Activated CD8-positive, alpha-beta T cell treated with anti-CD3 and anti-CD28 coated beads, Interleukin-2, amount 10 ng/mL, durations not matched to agents 7 days and 5 days (primary cell): ENCODE measurements around the gene FAM76A. TPM values are rescaled to one million over a fixed set of nuclear protein-coding genes. Genes with fewer than 3 reads are reported as not detected.
A peak's percentile ranks its signal among the peaks of the same experiment; 100 is the strongest.
"Not testable (repeated sequence)": the region's sequence is repeated elsewhere in the genome, so short reads cannot be mapped to it uniquely, and the experiment has no call there.

Source experiments
- ATAC-seq: fragments of 150-1000 bp; cut with Tn5 transposase; one replicate; pipeline ENCODE4 v1.10.0; 2021; ENCODE audit warnings: moderate library complexity
- CTCF ChIA-PET: fragments of 350-600 bp; sonication (Branson Sonifier 250); formaldehyde crosslinking; loops from one replicate; lab custom pipeline; 2021; ENCODE audit warnings: antibody characterized with exemption; lab: Charles Lee
- POLR2A ChIA-PET: fragments of 350-600 bp; sonication (Branson Sonifier 250); formaldehyde crosslinking; loops from one replicate; lab custom pipeline; 2021; ENCODE audit warnings: antibody characterized with exemption; lab: Charles Lee
- DNase-seq: peaks from one replicate; pipeline ENCODE4 v3.0.0-alpha.2; 2020
- H3K27ac Mint-ChIP-seq: one replicate; pipeline ENCODE4 v1.8.0; 2021; ENCODE audit warnings: mild to moderate bottlenecking, mixed read lengths
- H3K27me3 Mint-ChIP-seq: one replicate; pipeline ENCODE4 v1.8.0; 2021; ENCODE audit warnings: low read depth, mixed read lengths
- H3K36me3 Mint-ChIP-seq: one replicate; pipeline ENCODE4 v1.8.0; 2021; ENCODE audit warnings: low read depth, mixed read lengths
- H3K4me1 Mint-ChIP-seq: one replicate; pipeline ENCODE4 v1.8.0; 2021; ENCODE audit warnings: low read depth, mixed read lengths
- H3K4me3 Mint-ChIP-seq: one replicate; pipeline ENCODE4 v1.8.0; 2021; ENCODE audit warnings: mild to moderate bottlenecking, mixed read lengths
- H3K9me3 Mint-ChIP-seq: one replicate; pipeline ENCODE4 v1.8.0; 2022; ENCODE audit warnings: mixed read lengths; ENCODE audit not compliant: insufficient read depth
- total RNA-seq, 2 experiments: library from RNA; stranded (reverse); gene quantifications; one replicate each; pipeline ENCODE4 v1.2.3, GENCODE V29; 2021

Gene FAM76A
- total RNA-seq, 2 experiments from 2014 or later, result 14.6 to 17.5 TPM

- Mint-ChIP-seq H3K4me1 (peaks cover 16% of the 10 kb centered on the region), H3K27me3 (no peaks in the 10 kb centered on the region), H3K27ac (no peak overlapping the region), H3K4me3 (no peak overlapping the region), H3K36me3 (peaks cover 9% of the 10 kb centered on the region), H3K9me3 (no peaks in the 10 kb centered on the region)
- no peak for DNase-seq
- POLR2A ChIA-PET, result no interaction called here
- CTCF ChIA-PET, result no interaction called here
- no peak for ATAC-seq
These were observed 53.4 kb downstream of the FAM76A start for GRCh38 chr1:27779122-27779521.

GRCh38 chr1:27782950-27783349, 57.2 kb downstream of the FAM76A start:
- Mint-ChIP-seq H3K9me3 (no peaks in the 10 kb centered on the region), H3K27me3 (no peaks in the 10 kb centered on the region), H3K36me3 (no peaks in the 10 kb centered on the region), H3K4me1 (peaks cover 5% of the 10 kb centered on the region), H3K27ac (no peak overlapping the region), H3K4me3 (no peak overlapping the region)
- ChIA-PET CTCF (interaction anchor here (1.3 to 1.7 kb wide), 3 partner anchors 9 to 114 kb away, joined by 3 to 6 read pairs (median 4); no protein-coding TSS in a partner anchor), POLR2A (no interaction called here)
- no peak for ATAC-seq
- no peak for DNase-seq

- Mint-ChIP-seq H3K4me3 (no peak overlapping the region), H3K27ac (no peak overlapping the region), H3K4me1 (peaks cover 5% of the 10 kb centered on the region), H3K9me3 (no peaks in the 10 kb centered on the region), H3K27me3 (no peaks in the 10 kb centered on the region), H3K36me3 (peaks cover 6% of the 10 kb centered on the region)
- ATAC-seq, result no peak
- CTCF ChIA-PET, result interaction anchor here (1.4 to 1.9 kb wide), 2 partner anchors 12 to 228 kb away, joined by 3 to 6 read pairs; partner anchors contain the start of gene STX12
- DNase-seq, result no peak
- POLR2A ChIA-PET, result no interaction called here
These were observed 58.9 kb downstream of the FAM76A start for GRCh38 chr1:27784700-27785099.

- H3K36me3 Mint-ChIP-seq, result peaks cover 15% of the 10 kb centered on the region
- POLR2A ChIA-PET, result interaction anchor here (0.5 kb wide), 2 partner anchors 11 to 357 kb away, joined by 3 to 5 read pairs; no protein-coding TSS in a partner anchor
- no peaks in the 10 kb centered on the region for H3K27me3 Mint-ChIP-seq
- CTCF ChIA-PET, result interaction anchor here (1.4 to 1.9 kb wide), 2 partner anchors 13 to 229 kb away, joined by 3 to 6 read pairs; partner anchors contain the start of gene STX12
- no peak overlapping the region for H3K4me3 Mint-ChIP-seq
- ATAC-seq (peak; percentile 19), DNase-seq (no peak)
- H3K27ac Mint-ChIP-seq, result no peak overlapping the region
- H3K4me1 Mint-ChIP-seq, result peaks cover 5% of the 10 kb centered on the region
- H3K9me3 Mint-ChIP-seq, result no peaks in the 10 kb centered on the region
These were observed 60.2 kb downstream of the FAM76A start for GRCh38 chr1:27785781-27786455.

- CTCF ChIA-PET, result no interaction called here
- H3K27me3 Mint-ChIP-seq, result no peaks in the 10 kb centered on the region
- no peak overlapping the region for H3K27ac Mint-ChIP-seq
- H3K4me1 Mint-ChIP-seq, result peaks cover 6% of the 10 kb centered on the region
- ATAC-seq, result no peak
- no peak for DNase-seq
- no peak overlapping the region for H3K4me3 Mint-ChIP-seq
- H3K36me3 Mint-ChIP-seq, result peaks cover 24% of the 10 kb centered on the region
- H3K9me3 Mint-ChIP-seq, result no peaks in the 10 kb centered on the region
- POLR2A ChIA-PET, result no interaction called here
These were observed 62.1 kb downstream of the FAM76A start for GRCh38 chr1:27787895-27788294.

- ChIA-PET CTCF (interaction anchor here (1.4 kb wide), 1 partner anchor 120 kb away, joined by 3 read pairs; no protein-coding TSS in a partner anchor), POLR2A (no interaction called here)
These were observed 63.8 kb downstream of the FAM76A start for GRCh38 chr1:27789540-27790041.

GRCh38 chr1:27790270-27790669, 64.5 kb downstream of the FAM76A start:
- H3K4me3 Mint-ChIP-seq, ATAC-seq, DNase-seq, H3K27me3 Mint-ChIP-seq, H3K9me3 Mint-ChIP-seq, H3K27ac Mint-ChIP-seq, H3K4me1 Mint-ChIP-seq, POLR2A ChIA-PET: not testable (repeated sequence)
- CTCF ChIA-PET, result interaction anchor here (1.4 kb wide), 1 partner anchor 121 kb away, joined by 3 read pairs; no protein-coding TSS in a partner anchor
- H3K36me3 Mint-ChIP-seq, result peaks cover 36% of the 10 kb centered on the region

More at GRCh38 chr1:27789540-27790041, 63.8 kb downstream of the FAM76A start:
- Mint-ChIP-seq H3K27me3 (no peaks in the 10 kb centered on the region), H3K4me1 (peaks cover 4% of the 10 kb centered on the region), H3K27ac (no peak overlapping the region), H3K4me3 (no peak overlapping the region), H3K9me3 (no peaks in the 10 kb centered on the region), H3K36me3 (peaks cover 32% of the 10 kb centered on the region)
- ATAC-seq (no peak), DNase-seq (no peak)

- ATAC-seq (no peak), DNase-seq (no peak)
- H3K4me3 Mint-ChIP-seq, result no peak overlapping the region
- H3K27ac Mint-ChIP-seq, result no peak overlapping the region
- H3K4me1 Mint-ChIP-seq, result peaks cover 2% of the 10 kb centered on the region
- POLR2A ChIA-PET, result no interaction called here
- H3K27me3 Mint-ChIP-seq, result no peaks in the 10 kb centered on the region
- CTCF ChIA-PET, result no interaction called here
- no peaks in the 10 kb centered on the region for H3K9me3 Mint-ChIP-seq
- peaks cover 49% of the 10 kb centered on the region for H3K36me3 Mint-ChIP-seq
These were observed 69.8 kb downstream of the FAM76A start for GRCh38 chr1:27795601-27796000.

GRCh38 chr1:27804791-27805190, 79.0 kb downstream of the FAM76A start:
- ChIA-PET CTCF (interaction anchor here (1.3 kb wide), 1 partner anchor 79 kb away, joined by 3 read pairs; the partner anchor contains the start of gene FAM76A), POLR2A (no interaction called here)
- H3K4me1 Mint-ChIP-seq, result no peaks in the 10 kb centered on the region
- ATAC-seq (no peak), DNase-seq (no peak)
- no peak overlapping the region for H3K27ac Mint-ChIP-seq
- no peak overlapping the region for H3K4me3 Mint-ChIP-seq
- peaks cover 35% of the 10 kb centered on the region for H3K36me3 Mint-ChIP-seq
- no peaks in the 10 kb centered on the region for H3K27me3 Mint-ChIP-seq
- H3K9me3 Mint-ChIP-seq, result no peaks in the 10 kb centered on the region

GRCh38 chr1:27806758-27807157, 81.0 kb downstream of the FAM76A start:
- Mint-ChIP-seq H3K9me3 (no peaks in the 10 kb centered on the region), H3K27me3 (no peaks in the 10 kb centered on the region), H3K36me3 (peaks cover 30% of the 10 kb centered on the region), H3K4me3 (no peak overlapping the region), H3K4me1 (no peaks in the 10 kb centered on the region), H3K27ac (no peak overlapping the region)
- CTCF ChIA-PET, result no interaction called here
- ATAC-seq (no peak), DNase-seq (no peak)
- POLR2A ChIA-PET, result no interaction called here

- H3K36me3 Mint-ChIP-seq, result peaks cover 29% of the 10 kb centered on the region
- ChIA-PET CTCF (no interaction called here), POLR2A (no interaction called here)
- no peaks in the 10 kb centered on the region for H3K4me1 Mint-ChIP-seq
- DNase-seq (no peak), ATAC-seq (no peak)
- no peaks in the 10 kb centered on the region for H3K9me3 Mint-ChIP-seq
- no peaks in the 10 kb centered on the region for H3K27me3 Mint-ChIP-seq
- H3K27ac Mint-ChIP-seq, result no peak overlapping the region
- H3K4me3 Mint-ChIP-seq, result no peak overlapping the region
These were observed 81.6 kb downstream of the FAM76A start for GRCh38 chr1:27807385-27807784.

- H3K4me1 Mint-ChIP-seq, H3K9me3 Mint-ChIP-seq, H3K4me3 Mint-ChIP-seq, H3K27ac Mint-ChIP-seq, ATAC-seq, POLR2A ChIA-PET, CTCF ChIA-PET, DNase-seq, H3K27me3 Mint-ChIP-seq: not testable (repeated sequence)
- peaks cover 24% of the 10 kb centered on the region for H3K36me3 Mint-ChIP-seq
These were observed 82.4 kb downstream of the FAM76A start for GRCh38 chr1:27808131-27808530.
